ENCODE data around the gene METTL24.

DNA sequence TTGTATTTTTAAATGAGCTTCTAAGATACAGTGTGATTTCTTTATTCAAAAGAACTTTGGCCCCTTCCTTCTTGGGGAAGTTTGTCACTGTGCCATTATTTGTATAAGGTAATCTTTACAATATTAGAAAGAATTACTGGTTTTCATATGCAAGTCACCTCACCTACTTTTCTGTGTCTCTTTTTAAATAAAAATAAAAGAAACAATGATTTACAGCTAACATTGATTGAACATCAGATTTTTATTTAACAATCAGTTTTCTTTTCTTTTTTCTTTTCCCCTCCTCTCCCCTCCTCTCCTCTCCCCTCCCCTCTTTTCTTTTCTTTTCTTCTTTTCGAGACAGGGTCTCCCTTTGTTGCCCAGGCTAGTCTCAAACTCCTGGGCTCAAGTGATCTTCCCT lies 131.9 kb downstream of the METTL24 start:
- TF ChIP-seq, protein P1, sequence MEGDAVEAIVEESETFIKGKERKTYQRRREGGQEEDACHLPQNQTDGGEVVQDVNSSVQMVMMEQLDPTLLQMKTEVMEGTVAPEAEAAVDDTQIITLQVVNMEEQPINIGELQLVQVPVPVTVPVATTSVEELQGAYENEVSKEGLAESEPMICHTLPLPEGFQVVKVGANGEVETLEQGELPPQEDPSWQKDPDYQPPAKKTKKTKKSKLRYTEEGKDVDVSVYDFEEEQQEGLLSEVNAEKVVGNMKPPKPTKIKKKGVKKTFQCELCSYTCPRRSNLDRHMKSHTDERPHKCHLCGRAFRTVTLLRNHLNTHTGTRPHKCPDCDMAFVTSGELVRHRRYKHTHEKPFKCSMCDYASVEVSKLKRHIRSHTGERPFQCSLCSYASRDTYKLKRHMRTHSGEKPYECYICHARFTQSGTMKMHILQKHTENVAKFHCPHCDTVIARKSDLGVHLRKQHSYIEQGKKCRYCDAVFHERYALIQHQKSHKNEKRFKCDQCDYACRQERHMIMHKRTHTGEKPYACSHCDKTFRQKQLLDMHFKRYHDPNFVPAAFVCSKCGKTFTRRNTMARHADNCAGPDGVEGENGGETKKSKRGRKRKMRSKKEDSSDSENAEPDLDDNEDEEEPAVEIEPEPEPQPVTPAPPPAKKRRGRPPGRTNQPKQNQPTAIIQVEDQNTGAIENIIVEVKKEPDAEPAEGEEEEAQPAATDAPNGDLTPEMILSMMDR (conservative IDR thresholded peaks at IDR 0.05 in 1 of 2, IDR thresholded peaks at IDR 0.05 in 1 of 2; ENCODE audit: extremely low read depth in 1 of 2, insufficient read depth in 1 of 2, low read depth in 1 of 2, low read length in 2 of 2): no peak
- no peak for TF ChIP-seq EZH2 (IDR thresholded peaks at IDR 0.05; ENCODE audit: borderline replicate concordance, low read length)

Measured in mammary epithelial cell (primary cell).